Cardiac fibroblast (primary cell): ENCODE data around the gene KCNIP4.
"Not testable (repeated sequence)": the region's sequence is repeated elsewhere in the genome, so short reads cannot be mapped to it uniquely, and the experiment has no call there.

Source experiments
- DNase-seq, 2 donors: peaks; one replicate each; pipeline versions ENCODE4 v3.0.0 to v3.0.0-alpha.2; 2010; ENCODE audit warnings: low read depth in 2 of 2
- H3K4me3 ChIP-seq, 2 donors: replicated peaks in 1 of 2; 1 replicate in 1 of 2; 2 replicates in 1 of 2; pipeline ENCODE4 v1.5.1; 2011; ENCODE audit warnings: low read depth in 2 of 2, low read length in 2 of 2, mild to moderate bottlenecking in 2 of 2, moderate library complexity in 1 of 2
- TF ChIP-seq, protein P1 (sequence below): IDR thresholded peaks from one replicate; pipeline ENCODE4 v1.5.1; 2011; ENCODE audit warnings: low read depth, mild to moderate bottlenecking, low read length, inconsistent platforms

Gene KCNIP4

DNA sequence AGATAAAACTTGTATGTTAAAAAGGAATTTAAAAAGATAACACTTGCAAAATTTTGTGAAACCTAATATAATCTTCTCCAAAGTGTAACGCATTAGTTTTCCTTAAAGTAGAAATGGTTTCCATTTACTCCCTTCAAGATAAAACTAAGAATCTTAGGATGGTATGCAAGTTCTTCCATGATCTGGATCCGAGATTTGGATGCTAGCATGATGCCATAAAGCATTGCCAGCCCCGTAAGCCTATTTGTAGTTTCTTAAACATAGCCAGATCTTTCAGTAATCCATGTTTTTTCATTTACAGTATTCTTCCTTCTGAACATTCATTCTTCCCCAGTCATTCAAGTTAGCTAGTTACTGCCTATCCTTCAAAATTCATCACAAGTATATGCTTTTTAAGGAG is 572.4 kb downstream of the KCNIP4 start:
- TF ChIP-seq, protein P1, sequence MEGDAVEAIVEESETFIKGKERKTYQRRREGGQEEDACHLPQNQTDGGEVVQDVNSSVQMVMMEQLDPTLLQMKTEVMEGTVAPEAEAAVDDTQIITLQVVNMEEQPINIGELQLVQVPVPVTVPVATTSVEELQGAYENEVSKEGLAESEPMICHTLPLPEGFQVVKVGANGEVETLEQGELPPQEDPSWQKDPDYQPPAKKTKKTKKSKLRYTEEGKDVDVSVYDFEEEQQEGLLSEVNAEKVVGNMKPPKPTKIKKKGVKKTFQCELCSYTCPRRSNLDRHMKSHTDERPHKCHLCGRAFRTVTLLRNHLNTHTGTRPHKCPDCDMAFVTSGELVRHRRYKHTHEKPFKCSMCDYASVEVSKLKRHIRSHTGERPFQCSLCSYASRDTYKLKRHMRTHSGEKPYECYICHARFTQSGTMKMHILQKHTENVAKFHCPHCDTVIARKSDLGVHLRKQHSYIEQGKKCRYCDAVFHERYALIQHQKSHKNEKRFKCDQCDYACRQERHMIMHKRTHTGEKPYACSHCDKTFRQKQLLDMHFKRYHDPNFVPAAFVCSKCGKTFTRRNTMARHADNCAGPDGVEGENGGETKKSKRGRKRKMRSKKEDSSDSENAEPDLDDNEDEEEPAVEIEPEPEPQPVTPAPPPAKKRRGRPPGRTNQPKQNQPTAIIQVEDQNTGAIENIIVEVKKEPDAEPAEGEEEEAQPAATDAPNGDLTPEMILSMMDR: no peak

DNA sequence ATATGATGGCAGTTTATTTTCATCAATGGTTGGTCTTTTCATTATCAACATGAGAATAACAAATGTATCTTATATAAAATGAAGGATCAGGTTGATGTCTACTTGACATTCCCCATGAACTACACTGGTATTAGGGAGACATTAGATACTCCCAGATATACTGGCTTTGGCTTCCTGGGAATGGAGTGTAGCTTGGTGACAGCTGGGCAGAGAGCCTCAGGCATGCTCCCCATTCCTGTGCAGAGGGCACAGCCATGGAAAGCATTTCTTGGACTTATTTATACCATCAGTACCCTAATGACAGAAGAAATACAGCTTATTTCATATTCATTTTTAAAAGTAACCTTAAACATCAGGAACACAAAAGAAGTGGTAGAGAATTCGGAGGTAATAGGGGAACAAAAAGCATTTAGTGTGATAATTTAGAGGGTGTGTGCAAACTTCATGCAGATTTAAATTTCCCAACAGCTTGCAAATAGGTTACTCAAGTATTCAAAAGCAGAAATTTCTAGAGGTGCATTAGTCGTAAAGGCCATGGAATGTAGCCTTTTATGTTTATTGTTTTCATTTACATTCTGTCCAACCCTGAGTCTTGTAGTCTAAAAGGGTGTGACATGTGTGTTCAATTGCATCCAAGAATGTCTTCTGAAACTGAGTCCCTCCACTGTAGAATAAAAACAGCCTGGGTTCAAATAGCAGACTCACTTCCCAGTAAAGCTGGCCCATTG is 573.8 kb downstream of the KCNIP4 start:
- TF ChIP-seq, protein P1: no peak
- no peak overlapping the region for H3K4me3 ChIP-seq
- no peak for DNase-seq

More for the DNA sequence above, 572.4 kb downstream of the KCNIP4 start:
- H3K4me3 ChIP-seq: no peak overlapping the region
- DNase-seq: no peak

DNA sequence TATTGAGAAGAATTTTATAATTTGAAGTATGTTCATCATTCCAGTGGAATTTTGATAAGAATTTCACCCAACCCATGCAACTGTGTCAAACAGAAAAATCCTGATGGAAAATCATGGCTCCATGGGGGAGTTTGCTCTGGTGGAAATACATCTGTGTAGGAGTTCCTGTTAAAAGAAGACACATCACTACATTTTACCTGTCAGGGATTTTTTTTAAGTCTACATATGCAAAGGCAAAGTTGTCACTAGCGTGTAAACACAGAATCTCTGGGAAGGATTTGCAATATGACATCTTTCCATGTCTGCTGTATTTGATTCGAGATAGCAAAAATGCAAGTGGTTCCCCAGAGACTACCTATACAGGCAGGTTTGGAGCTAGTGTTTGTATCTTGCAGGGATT is 581.0 kb downstream of the KCNIP4 start:
- TF ChIP-seq, protein P1: no peak
- DNase-seq: no peak
- no peak overlapping the region for H3K4me3 ChIP-seq

DNA sequence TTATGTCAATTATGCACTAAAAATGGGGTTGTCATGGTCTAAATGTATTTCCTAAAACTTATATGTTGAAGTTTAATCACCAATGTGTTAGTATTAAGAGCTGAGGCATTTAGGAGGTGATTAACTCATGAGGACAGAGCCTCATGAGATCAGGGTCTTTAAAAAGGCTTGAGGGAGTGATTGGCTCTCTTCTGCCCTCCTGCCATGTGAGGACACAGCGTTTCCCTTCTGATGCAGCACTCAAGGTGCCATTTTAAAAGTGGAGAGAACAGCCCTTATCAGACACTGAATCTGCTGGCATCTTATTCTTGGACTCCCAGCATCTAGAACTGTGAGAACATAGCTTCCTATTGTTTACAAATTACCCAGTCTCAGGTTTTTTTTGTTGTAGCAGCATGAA is 581.7 kb downstream of the KCNIP4 start:
- TF ChIP-seq, protein P1: no peak
- no peak overlapping the region for H3K4me3 ChIP-seq
- DNase-seq: no peak

DNA sequence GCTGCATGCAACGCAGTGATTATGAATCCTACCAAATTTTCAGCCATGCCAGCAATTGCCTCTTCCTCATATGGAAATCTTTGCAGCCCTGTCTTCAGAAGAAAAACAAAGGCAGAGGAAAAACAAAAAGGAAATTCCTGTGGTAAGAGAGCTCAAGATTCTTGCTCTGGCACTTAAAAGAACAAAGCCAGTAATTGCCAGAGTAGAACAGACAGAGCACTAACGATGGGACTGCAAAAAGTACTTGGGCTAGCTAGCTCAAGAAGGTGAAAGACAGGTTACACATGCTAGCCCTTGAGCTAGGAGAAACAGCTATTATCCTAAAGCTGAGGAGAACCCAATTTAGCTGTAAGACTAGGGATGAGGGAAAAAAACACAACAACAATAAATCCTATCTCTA is 582.3 kb downstream of the KCNIP4 start:
- DNase-seq: no peak
- H3K4me3 ChIP-seq: no peak overlapping the region
- TF ChIP-seq, protein P1: no peak

DNA sequence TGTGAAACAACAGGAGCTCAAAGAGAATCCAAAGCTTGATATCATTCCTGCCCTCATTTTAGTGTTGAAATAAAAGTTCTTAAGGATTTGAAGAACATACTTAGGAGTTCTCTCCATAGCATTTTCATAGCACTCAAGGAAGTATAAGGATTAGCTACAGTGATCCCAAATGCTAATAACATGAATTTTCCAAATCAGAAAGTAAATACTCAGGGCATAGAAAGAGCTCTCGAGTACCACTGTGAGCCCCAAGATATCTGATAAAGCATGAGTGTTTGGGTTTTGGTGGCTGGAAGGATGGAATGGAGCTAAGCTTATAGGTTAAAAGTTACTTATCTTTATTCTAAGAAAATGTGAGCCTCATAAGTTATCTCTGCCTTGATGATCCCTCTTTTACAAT is 584.9 kb downstream of the KCNIP4 start:
- DNase-seq: no peak
- TF ChIP-seq, protein P1: no peak
- no peak overlapping the region for H3K4me3 ChIP-seq

DNA sequence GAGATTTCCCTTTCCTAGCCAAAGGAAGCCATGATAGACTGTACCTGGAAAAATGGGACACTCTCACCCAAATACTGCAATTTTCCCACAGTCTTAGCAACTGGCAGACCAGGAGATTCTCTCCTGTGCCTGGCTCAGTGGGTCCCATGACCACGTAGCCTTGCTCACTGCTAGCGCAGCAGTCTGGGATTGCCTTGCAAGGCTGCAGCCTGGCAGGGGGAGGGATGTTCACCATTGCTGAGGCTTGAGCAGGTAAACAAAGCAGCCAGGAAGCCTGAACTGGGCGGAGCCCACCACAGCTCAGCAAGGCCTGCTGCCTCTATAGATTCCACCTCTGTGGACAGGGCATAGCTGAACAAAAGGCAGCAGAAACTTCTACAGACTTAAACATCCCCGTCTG is 596.2 kb downstream of the KCNIP4 start:
- not testable (repeated sequence) for H3K4me3 ChIP-seq, DNase-seq
